Panc1 (cell line): Measurements from ENCODE around the gene CXCR2. TPM values are rescaled to one million over a fixed set of nuclear protein-coding genes. Genes with fewer than 3 reads are reported as not detected.
"Not testable (repeated sequence)": the region's sequence is repeated elsewhere in the genome, so short reads cannot be mapped to it uniquely, and the experiment has no call there.

ENCODE experiments used
- ATAC-seq: fragments of 200-7000 bp; cut with Tn5 transposase; 2 replicates; pipeline ENCODE4 v1.9.1; 2020; ENCODE audit warnings: mild to moderate bottlenecking, moderate library complexity
- BruUV-seq: library from RNA; stranded (reverse); fragments of 400-500 nt; replicated peaks from 2 replicates; lab custom pipeline; 2021; lab: Mats Ljungman, UMichigan
- CTCF ChIA-PET: fragments of 300-600 bp; sonication (Branson Sonifier 250); formaldehyde crosslinking; loops from one replicate; lab custom pipeline; 2022; ENCODE audit warnings: antibody characterized with exemption; lab: Charles Lee
- POLR2A ChIA-PET: fragments of 300-600 bp; sonication (Branson Sonifier 250); formaldehyde crosslinking; loops from one replicate; lab custom pipeline; 2022; ENCODE audit warnings: antibody characterized with exemption; lab: Charles Lee
- DNase-seq: peaks from one replicate; pipeline ENCODE4 v3.0.0-alpha.2; 2010; ENCODE audit warnings: low read depth, low spot score
- H3K27ac ChIP-seq: 2 replicates; pipeline ENCODE4 v1.5.1; 2011; ENCODE audit warnings: mild to moderate bottlenecking, low read length, inconsistent platforms
- H3K27me3 ChIP-seq: fragments of 200-500 bp; sonication (Bioruptor generic); 2 replicates; pipeline ENCODE4 v1.6.0; 2014; ENCODE audit warnings: low read length, inconsistent platforms; ENCODE audit not compliant: control insufficient read depth, insufficient read depth
- H3K36me3 ChIP-seq: fragments of 200-500 bp; sonication (Bioruptor generic); 2 replicates; pipeline ENCODE4 v1.5.1; 2014; ENCODE audit warnings: inconsistent platforms, mild to moderate bottlenecking, low read length, moderate library complexity; ENCODE audit not compliant: control insufficient read depth, insufficient read depth
- H3K4me1 ChIP-seq: 2 replicates; pipeline ENCODE4 v1.5.1; 2011; ENCODE audit warnings: inconsistent platforms, mild to moderate bottlenecking, low read length, moderate library complexity; ENCODE audit not compliant: control insufficient read depth, insufficient read depth
- H3K4me3 ChIP-seq, 2 experiments: 2 replicates each; pipeline ENCODE4 v1.5.1; 2011 to 2012; ENCODE audit warnings: low read depth in 2 of 2, low read length in 2 of 2, mild to moderate bottlenecking in 2 of 2, inconsistent platforms in 1 of 2, moderate library complexity in 1 of 2
- H3K9me3 ChIP-seq: fragments of 200-500 bp; sonication (Bioruptor generic); 2 replicates; pipeline ENCODE4 v1.5.1; 2014; ENCODE audit warnings: low read depth, mild to moderate bottlenecking, inconsistent platforms, low read length, moderate library complexity; ENCODE audit not compliant: control insufficient read depth, insufficient read depth
- CTCF ChIP-seq: fragments of 450-650 bp; IDR thresholded peaks from 2 replicates; pipeline ENCODE4 v1.5.1; 2017; ENCODE audit warnings: mild to moderate bottlenecking
- POLR2AphosphoS5 ChIP-seq: IDR thresholded peaks from 2 replicates; pipeline ENCODE4 v1.6.1; 2012; ENCODE audit warnings: mild to moderate bottlenecking, low read depth, low read length, moderate library complexity
- REST ChIP-seq, 2 experiments: IDR thresholded peaks; 2 replicates each; pipeline ENCODE4 v1.6.1; 2011 to 2012; ENCODE audit warnings: low read depth in 2 of 2, control low read depth in 1 of 2, low read length in 1 of 2, mild to moderate bottlenecking in 1 of 2, moderate library complexity in 1 of 2; ENCODE audit not compliant: insufficient read depth in 1 of 2
- SIN3A ChIP-seq: IDR thresholded peaks from 2 replicates; pipeline ENCODE4 v1.6.1; 2012; ENCODE audit warnings: low read depth, mild to moderate bottlenecking, low read length, moderate library complexity, borderline replicate concordance; ENCODE audit not compliant: insufficient read depth
- TCF7L2 ChIP-seq: IDR thresholded peaks from 2 replicates; pipeline ENCODE4 v1.6.1; 2011; ENCODE audit warnings: mild to moderate bottlenecking, low read depth, low read length, inconsistent platforms
- in situ Hi-C: cut with HindIII; loops from 2 replicates; pipeline ENCODE4 v1.10.0; 2016; ENCODE audit warnings: low sequenced_read_pairs, low pct_unique_long_range_greater_than_20kb
- intact Hi-C: fragments of 100-400 bp; cut with micrococcal nuclease; formaldehyde crosslinking; loops from one replicate; pipeline ENCODE4 v1.10.0; 2022; ENCODE audit not compliant: unreplicated experiment
- total RNA-seq: library from RNA; stranded (reverse); gene quantifications from one replicate; pipeline ENCODE4 v1.2.1, GENCODE V29; 2021; ENCODE audit not compliant: unreplicated experiment

Gene CXCR2
- total RNA-seq, 1 experiment from 2014 or later, result not detected

GRCh38 chr2:218095853-218096252 lies 30.0 kb upstream of the CXCR2 start:
- CTCF ChIA-PET, result no interaction called here
- intact Hi-C loops, result no loop called here
- Histone ChIP-seq H3K27me3 (no peaks in the 10 kb centered on the region; the same call in 1 of the 2 replicates), H3K4me1 (no peaks in the 10 kb centered on the region), H3K36me3 (no peaks in the 10 kb centered on the region), H3K4me3 (no peak overlapping the region), H3K9me3 (no peaks in the 10 kb centered on the region), H3K27ac (no peak overlapping the region)
- DNase-seq, result no peak
- no TSS peak for BruUV-seq
- POLR2A ChIA-PET, result no interaction called here
- no peak for ATAC-seq
- in situ Hi-C loops, result no loop called here
- TF ChIP-seq TCF7L2 (no peak), SIN3A (no peak), REST (IDR thresholded peaks at IDR 0.05; ENCODE audit: insufficient read depth in 1 of 2, low read depth in 2 of 2, low read length in 1 of 2) (no peak), POLR2AphosphoS5 (no peak), CTCF (no peak)

- intact Hi-C loops, result no loop called here
- BruUV-seq, result no TSS peak
- no peaks in the 10 kb centered on the region for H3K4me1 ChIP-seq
- ATAC-seq (no peak), DNase-seq (no peak)
- CTCF ChIA-PET, result no interaction called here
- no peaks in the 10 kb centered on the region; the same call in 1 of the 2 replicates for H3K27me3 ChIP-seq
- TF ChIP-seq CTCF, result no peak
- TF ChIP-seq REST (IDR thresholded peaks at IDR 0.05; ENCODE audit: insufficient read depth in 1 of 2, low read depth in 2 of 2, low read length in 1 of 2), result no peak
- TF ChIP-seq TCF7L2, result no peak
- no peak for TF ChIP-seq POLR2AphosphoS5
- TF ChIP-seq SIN3A, result no peak
- POLR2A ChIA-PET, result no interaction called here
- H3K36me3 ChIP-seq, result no peaks in the 10 kb centered on the region
- no peak overlapping the region for H3K4me3 ChIP-seq
- no peaks in the 10 kb centered on the region for H3K9me3 ChIP-seq
- no peak overlapping the region for H3K27ac ChIP-seq
- in situ Hi-C loops, result no loop called here
Observed at GRCh38 chr2:218097975-218098374, 27.9 kb upstream of the CXCR2 start.

GRCh38 chr2:218108834-218109233 lies 17.0 kb upstream of the CXCR2 start:
- POLR2A ChIA-PET, ATAC-seq, CTCF ChIA-PET, H3K9me3 ChIP-seq, intact Hi-C loops, H3K27me3 ChIP-seq, in situ Hi-C loops, DNase-seq, H3K27ac ChIP-seq, H3K36me3 ChIP-seq, H3K4me3 ChIP-seq, H3K4me1 ChIP-seq, BruUV-seq: not testable (repeated sequence)

GRCh38 chr2:218121789-218122188 lies 4.0 kb upstream of the CXCR2 start:
- POLR2A ChIA-PET, H3K36me3 ChIP-seq, BruUV-seq, ATAC-seq, H3K4me3 ChIP-seq, intact Hi-C loops, in situ Hi-C loops, CTCF ChIA-PET, H3K27ac ChIP-seq, H3K27me3 ChIP-seq, H3K9me3 ChIP-seq, DNase-seq, H3K4me1 ChIP-seq: not testable (repeated sequence)
